HepG2 (cell line): ENCODE data around the gene H3-3A. TPM values are rescaled to one million over a fixed set of nuclear protein-coding genes. Genes with fewer than 3 reads are reported as not detected.

Experiments used
- ASH2L ChIP-seq: fragments of 300-600, 200-600 bp; sonication (generic); IDR thresholded peaks from 2 replicates; pipeline ENCODE4 v1.7.0; 2017; ENCODE audit warnings: low read depth, mild to moderate bottlenecking, moderate library complexity, mixed read lengths, low read length; ENCODE audit not compliant: insufficient read length
- DPF2 ChIP-seq: sonication (generic); formaldehyde crosslinking; IDR thresholded peaks from 2 replicates; pipeline ENCODE4 v1.4.0; 2020; ENCODE audit warnings: mild to moderate bottlenecking, low read depth, missing genetic modification reagents, borderline replicate concordance
- EED ChIP-seq: sonication (generic); formaldehyde crosslinking; IDR thresholded peaks from 2 replicates; pipeline ENCODE4 v1.5.0; 2020; ENCODE audit warnings: mild to moderate bottlenecking, missing genetic modification reagents
- MAZ ChIP-seq, 2 experiments: sonication (generic) in 1 of 2; formaldehyde crosslinking in 1 of 2; IDR thresholded peaks; 2 replicates each; pipeline versions ENCODE4 v1.5.0 to v1.6.1; 2012 to 2020; ENCODE audit warnings: low read depth in 2 of 2, mild to moderate bottlenecking in 2 of 2, borderline replicate concordance in 1 of 2, improper control_type of control experiment in 1 of 2, low read length in 1 of 2, missing genetic modification reagents in 1 of 2, moderate library complexity in 1 of 2
- PTBP1 ChIP-seq: fragments of 200-400 bp; formaldehyde crosslinking; IDR thresholded peaks from 2 replicates; pipeline ENCODE4 v1.6.1; 2018; ENCODE audit warnings: low read length, low read depth; ENCODE audit not compliant: poor library complexity, severe bottlenecking
- SALL1 ChIP-seq: sonication (generic); formaldehyde crosslinking; IDR thresholded peaks from 2 replicates; pipeline ENCODE4 v1.8.0; 2022; ENCODE audit warnings: mild to moderate bottlenecking, missing genetic modification reagents
- TBP ChIP-seq: sonication (generic); formaldehyde crosslinking; IDR thresholded peaks from 2 replicates; pipeline ENCODE4 v1.5.0; 2020; ENCODE audit warnings: missing genetic modification reagents
- ZBTB4 ChIP-seq: sonication (generic); formaldehyde crosslinking; IDR thresholded peaks from 2 replicates; pipeline ENCODE4 v1.4.0; 2020; ENCODE audit warnings: missing genetic modification reagents, mild to moderate bottlenecking, borderline replicate concordance
- ZFP36L2 ChIP-seq: sonication (generic); formaldehyde crosslinking; IDR thresholded peaks from 2 replicates; pipeline ENCODE4 v1.4.0; 2020; ENCODE audit warnings: missing genetic modification reagents
- ZHX2 ChIP-seq, 2 experiments: sonication (generic) in 1 of 2; formaldehyde crosslinking in 1 of 2; IDR thresholded peaks; 2 replicates each; pipeline versions ENCODE4 v1.6.1 to v1.9.0; 2014 to 2022; ENCODE audit warnings: antibody characterized with exemption in 1 of 2, borderline replicate concordance in 1 of 2, inconsistent platforms in 1 of 2, low read depth in 1 of 2, missing genetic modification reagents in 1 of 2
- ZNF12 ChIP-seq: sonication (generic); formaldehyde crosslinking; IDR thresholded peaks from 2 replicates; pipeline ENCODE4 v1.5.0; 2020; ENCODE audit warnings: missing genetic modification reagents
- ZNF496 ChIP-seq: sonication (generic); formaldehyde crosslinking; IDR thresholded peaks from 2 replicates; pipeline ENCODE4 v1.8.1; 2023; ENCODE audit warnings: mild to moderate bottlenecking, moderate library complexity, missing genetic modification reagents; ENCODE audit not compliant: insufficient replicate concordance
- ZNF572 ChIP-seq: sonication (generic); formaldehyde crosslinking; IDR thresholded peaks from 2 replicates; pipeline ENCODE4 v1.5.1; 2020; ENCODE audit warnings: mild to moderate bottlenecking, missing genetic modification reagents
- ZNF597 ChIP-seq: sonication (generic); formaldehyde crosslinking; IDR thresholded peaks from 2 replicates; pipeline ENCODE4 v1.5.0; 2020; ENCODE audit warnings: missing genetic modification reagents
- ZNF605 ChIP-seq: sonication (generic); formaldehyde crosslinking; IDR thresholded peaks from 2 replicates; pipeline ENCODE4 v1.8.0; 2022; ENCODE audit warnings: mild to moderate bottlenecking, missing genetic modification reagents
- ZNF607 ChIP-seq: sonication (generic); formaldehyde crosslinking; IDR thresholded peaks from 2 replicates; pipeline ENCODE4 v1.5.1; 2020; ENCODE audit warnings: missing genetic modification reagents, mild to moderate bottlenecking, borderline replicate concordance
- polyA plus RNA-seq, 8 experiments: library from polyadenylated mRNA; depleted of rRNA in 3 of 8; stranded (reverse) in 7 of 8; unstranded in 1 of 8; fragments of >200 nt; fragmentation: Illumina TruSeq in 4 of 8; extraction: Trizol in 4 of 8; gene quantifications; 2 replicates each; pipeline versions ENCODE4 v1.2.1 to v1.2.3, GENCODE V29; 2011 to 2016; ENCODE audit warnings: low read depth in 4 of 8, missing spikeins in 1 of 8, mixed read lengths in 1 of 8; ENCODE audit not compliant: insufficient read depth in 1 of 8
- total RNA-seq, 5 experiments: library from RNA; depleted of rRNA; stranded (reverse); fragments of >200 nt; fragmentation: Illumina TruSeq; extraction: Trizol; gene quantifications; 2 replicates each; pipeline ENCODE4 v1.2.3, GENCODE V29; 2016; ENCODE audit warnings: low read depth in 1 of 5

H3-3A gene
- total and polyA plus RNA-seq, 2 of the 13 experiments (the other 11 are each of a cell fraction or from before 2014, with no cell fraction given) = 221 to 320 TPM

GRCh38 chr1:226083302-226084101 lies 21.0 kb downstream of the H3-3A start (continued):
- TF ChIP-seq ZNF597 (no peak), PTBP1 (no peak), ZFP36L2 (CRISPR knock-in tag) (no peak), ASH2L (peak; percentile 50), EED (CRISPR knock-in tag) (peak; percentile 54; the same call in 1 of the 2 replicates), DPF2 (CRISPR knock-in tag) (no peak), ZBTB4 (CRISPR knock-in tag) (no peak), ZNF496 (CRISPR knock-in tag) (no peak), MAZ (IDR thresholded peaks at IDR 0.05; ENCODE audit: borderline replicate concordance, low read depth, low read length) (no peak), MAZ (CRISPR knock-in tag; IDR thresholded peaks at IDR 0.05; ENCODE audit: low read depth) (peak; percentile 72), ZHX2 (IDR thresholded peaks at IDR 0.05; ENCODE audit: low read depth) (no peak), ZHX2 (CRISPR knock-in tag; IDR thresholded peaks at IDR 0.05; ENCODE audit: borderline replicate concordance) (no peak; the same call in 1 of the 2 replicates), TBP (CRISPR knock-in tag) (no peak), ZNF572 (CRISPR knock-in tag) (no peak), SALL1 (CRISPR knock-in tag) (peak; percentile 68), ZNF607 (CRISPR knock-in tag) (no peak; the same call in 1 of the 2 replicates), ZNF12 (CRISPR knock-in tag) (no peak), ZNF605 (CRISPR knock-in tag) (peak; percentile 93)
